Neural progenitor cell (in vitro differentiated cells): ENCODE results near the gene VTI1A.

Experiments
- EZH2 ChIP-seq: fragments of 200-600 bp; sonication (generic); IDR thresholded peaks from 2 replicates; pipeline ENCODE4 v1.6.1; 2017; ENCODE audit warnings: antibody characterized with exemption, mild to moderate bottlenecking, moderate library complexity
- EZH2phosphoT487 ChIP-seq: fragments of 200-600 bp; sonication (generic); IDR thresholded peaks from 2 replicates; pipeline ENCODE4 v1.6.1; 2017; ENCODE audit warnings: antibody characterized with exemption
- TF ChIP-seq, protein P1 (sequence below): fragments of 200-600 bp; sonication (generic); IDR thresholded peaks from 2 replicates; pipeline ENCODE4 v1.5.1; 2017; ENCODE audit warnings: antibody characterized with exemption, mild to moderate bottlenecking

DNA sequence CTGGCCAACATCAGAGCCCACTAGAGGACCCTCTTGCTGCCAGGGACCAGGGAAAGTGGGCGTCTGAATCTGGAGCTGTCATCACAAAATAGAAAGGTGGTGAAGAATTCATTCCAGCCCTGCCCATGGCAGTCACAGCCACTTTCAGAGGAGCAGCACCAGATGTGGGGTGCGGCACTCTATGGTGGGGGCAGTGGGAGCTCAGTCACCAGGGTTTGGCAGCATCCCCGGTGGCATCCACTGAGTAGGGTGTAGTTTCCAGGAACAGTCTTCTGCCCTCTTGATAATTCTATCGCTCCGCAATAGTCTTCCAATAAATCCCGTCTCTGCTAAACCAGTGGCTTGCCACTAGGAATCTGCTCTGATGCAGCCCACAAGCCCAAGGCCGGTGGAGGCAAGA, 394.5 kb downstream of the VTI1A start:
- TF ChIP-seq, protein P1, sequence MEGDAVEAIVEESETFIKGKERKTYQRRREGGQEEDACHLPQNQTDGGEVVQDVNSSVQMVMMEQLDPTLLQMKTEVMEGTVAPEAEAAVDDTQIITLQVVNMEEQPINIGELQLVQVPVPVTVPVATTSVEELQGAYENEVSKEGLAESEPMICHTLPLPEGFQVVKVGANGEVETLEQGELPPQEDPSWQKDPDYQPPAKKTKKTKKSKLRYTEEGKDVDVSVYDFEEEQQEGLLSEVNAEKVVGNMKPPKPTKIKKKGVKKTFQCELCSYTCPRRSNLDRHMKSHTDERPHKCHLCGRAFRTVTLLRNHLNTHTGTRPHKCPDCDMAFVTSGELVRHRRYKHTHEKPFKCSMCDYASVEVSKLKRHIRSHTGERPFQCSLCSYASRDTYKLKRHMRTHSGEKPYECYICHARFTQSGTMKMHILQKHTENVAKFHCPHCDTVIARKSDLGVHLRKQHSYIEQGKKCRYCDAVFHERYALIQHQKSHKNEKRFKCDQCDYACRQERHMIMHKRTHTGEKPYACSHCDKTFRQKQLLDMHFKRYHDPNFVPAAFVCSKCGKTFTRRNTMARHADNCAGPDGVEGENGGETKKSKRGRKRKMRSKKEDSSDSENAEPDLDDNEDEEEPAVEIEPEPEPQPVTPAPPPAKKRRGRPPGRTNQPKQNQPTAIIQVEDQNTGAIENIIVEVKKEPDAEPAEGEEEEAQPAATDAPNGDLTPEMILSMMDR: no peak
- TF ChIP-seq EZH2 (no peak), EZH2phosphoT487 (no peak)
